ENCODE data around the gene IQCN. TPM values are rescaled to one million over a fixed set of nuclear protein-coding genes. Genes with fewer than 3 reads are reported as not detected.
"Not testable (repeated sequence)": the region's sequence is repeated elsewhere in the genome, so short reads cannot be mapped to it uniquely, and the experiment has no call there.

The IQCN gene
- total RNA-seq, 1 donor, result 7.7 TPM

GRCh38 chr19:18225702-18226468, 48.4 kb downstream of the IQCN start, which contains the start of gene PDE4C:
PDE4C (minus strand) TSS chr19:18226438; CDS start chr19:18226415, 23 bp downstream.
- no peak within 1 kb of the TSS for H3K4me3 ChIP-seq (ENCODE audit: low read length)
- peaks cover 24% of the 10 kb centered on the region for H3K4me1 ChIP-seq (ENCODE audit: insufficient read depth, low read length)
- no peaks in the 10 kb centered on the region for H3K9me3 ChIP-seq (ENCODE audit: low read depth, low read length)
- H3K27me3 ChIP-seq (ENCODE audit: insufficient read depth, low read length), result peaks cover 46% of the 10 kb centered on the region

- Histone ChIP-seq H3K4me1 (ENCODE audit: insufficient read depth, low read length) (peaks cover 24% of the 10 kb centered on the region), H3K27me3 (ENCODE audit: insufficient read depth, low read length) (peaks cover 42% of the 10 kb centered on the region), H3K4me3 (ENCODE audit: low read length) (no peak overlapping the region), H3K9me3 (ENCODE audit: low read depth, low read length) (no peaks in the 10 kb centered on the region)
Observed at GRCh38 chr19:18225355-18225701, 48.9 kb downstream of the IQCN start.

GRCh38 chr19:18224525-18225354, 49.5 kb downstream of the IQCN start:
- H3K4me1 ChIP-seq (ENCODE audit: insufficient read depth, low read length), result peaks cover 24% of the 10 kb centered on the region
- peaks cover 40% of the 10 kb centered on the region for H3K27me3 ChIP-seq (ENCODE audit: insufficient read depth, low read length)
- H3K9me3 ChIP-seq (ENCODE audit: low read depth, low read length), result no peaks in the 10 kb centered on the region
- H3K4me3 ChIP-seq (ENCODE audit: low read length), result peak overlapping the region; percentile 24

GRCh38 chr19:18223860-18224524, 50.3 kb downstream of the IQCN start:
- Histone ChIP-seq H3K4me3 (ENCODE audit: low read length) (peak overlapping the region; percentile 24), H3K27me3 (ENCODE audit: insufficient read depth, low read length) (peaks cover 37% of the 10 kb centered on the region), H3K4me1 (ENCODE audit: insufficient read depth, low read length) (peaks cover 24% of the 10 kb centered on the region), H3K9me3 (ENCODE audit: low read depth, low read length) (no peaks in the 10 kb centered on the region)

GRCh38 chr19:18221815-18222725, 52.2 kb downstream of the IQCN start:
- Histone ChIP-seq H3K4me3 (ENCODE audit: low read length) (no peak overlapping the region), H3K9me3 (ENCODE audit: low read depth, low read length) (no peaks in the 10 kb centered on the region), H3K27me3 (ENCODE audit: insufficient read depth, low read length) (peaks cover 32% of the 10 kb centered on the region), H3K4me1 (ENCODE audit: insufficient read depth, low read length) (peaks cover 24% of the 10 kb centered on the region)

- Histone ChIP-seq H3K9me3 (ENCODE audit: low read depth, low read length) (no peaks in the 10 kb centered on the region), H3K27me3 (ENCODE audit: insufficient read depth, low read length) (peaks cover 22% of the 10 kb centered on the region), H3K4me3 (ENCODE audit: low read length) (no peak overlapping the region), H3K4me1 (ENCODE audit: insufficient read depth, low read length) (peaks cover 20% of the 10 kb centered on the region)
Observed at GRCh38 chr19:18220632-18221275, 53.5 kb downstream of the IQCN start.

GRCh38 chr19:18219911-18220631, 54.2 kb downstream of the IQCN start:
- Histone ChIP-seq H3K4me1 (ENCODE audit: insufficient read depth, low read length) (peaks cover 13% of the 10 kb centered on the region), H3K4me3 (ENCODE audit: low read length) (no peak overlapping the region), H3K9me3 (ENCODE audit: low read depth, low read length) (no peaks in the 10 kb centered on the region), H3K27me3 (ENCODE audit: insufficient read depth, low read length) (peaks cover 16% of the 10 kb centered on the region)

- no peaks in the 10 kb centered on the region for H3K4me1 ChIP-seq (ENCODE audit: insufficient read depth, low read length)
- H3K9me3 ChIP-seq (ENCODE audit: low read depth, low read length), result no peaks in the 10 kb centered on the region
- H3K4me3 ChIP-seq (ENCODE audit: low read length), result no peak overlapping the region
- H3K27me3 ChIP-seq (ENCODE audit: insufficient read depth, low read length), result peaks cover 9% of the 10 kb centered on the region
Observed at GRCh38 chr19:18218600-18218999, 55.7 kb downstream of the IQCN start.

- Histone ChIP-seq H3K4me1 (ENCODE audit: insufficient read depth, low read length) (no peaks in the 10 kb centered on the region), H3K9me3 (ENCODE audit: low read depth, low read length) (no peaks in the 10 kb centered on the region), H3K4me3 (ENCODE audit: low read length) (no peak overlapping the region), H3K27me3 (ENCODE audit: insufficient read depth, low read length) (peaks cover 9% of the 10 kb centered on the region)
Observed at GRCh38 chr19:18218159-18218558, 56.1 kb downstream of the IQCN start.

- H3K4me1 ChIP-seq (ENCODE audit: insufficient read depth, low read length), result no peaks in the 10 kb centered on the region
- H3K27me3 ChIP-seq (ENCODE audit: insufficient read depth, low read length), result peaks cover 4% of the 10 kb centered on the region
- H3K9me3 ChIP-seq (ENCODE audit: low read depth, low read length), result no peaks in the 10 kb centered on the region
- no peak overlapping the region for H3K4me3 ChIP-seq (ENCODE audit: low read length)
Observed at GRCh38 chr19:18216789-18217188, 57.5 kb downstream of the IQCN start.

- H3K4me3 ChIP-seq (ENCODE audit: low read length), result no peak overlapping the region
- no peaks in the 10 kb centered on the region for H3K9me3 ChIP-seq (ENCODE audit: low read depth, low read length)
- H3K27me3 ChIP-seq (ENCODE audit: insufficient read depth, low read length), result no peaks in the 10 kb centered on the region
- no peaks in the 10 kb centered on the region for H3K4me1 ChIP-seq (ENCODE audit: insufficient read depth, low read length)
Observed at GRCh38 chr19:18214779-18215433, 59.3 kb downstream of the IQCN start.

GRCh38 chr19:18211683-18212082, 62.6 kb downstream of the IQCN start:
- Histone ChIP-seq H3K27me3 (ENCODE audit: insufficient read depth, low read length) (peaks cover 3% of the 10 kb centered on the region), H3K4me3 (ENCODE audit: low read length) (no peak overlapping the region), H3K4me1 (ENCODE audit: insufficient read depth, low read length) (no peaks in the 10 kb centered on the region), H3K9me3 (ENCODE audit: low read depth, low read length) (no peaks in the 10 kb centered on the region)

- H3K4me3 ChIP-seq (ENCODE audit: low read length); H3K27me3 ChIP-seq (ENCODE audit: insufficient read depth, low read length); H3K4me1 ChIP-seq (ENCODE audit: insufficient read depth, low read length); H3K9me3 ChIP-seq (ENCODE audit: low read depth, low read length): not testable (repeated sequence)
Observed at GRCh38 chr19:18209912-18210311, 64.3 kb downstream of the IQCN start.

Measured in mononuclear cell (primary cell).